Stimulated activated CD8-positive, alpha-beta memory T cell treated with anti-CD3 and anti-CD28 coated beads, Interleukin-12 subunit alpha, Interleukin-12 subunit beta, amount 100 ng/mL, for 1 hour (primary cell): ENCODE data around the gene TRHDE.

Source experiments
- DNase-seq: peaks from one replicate; pipeline ENCODE4 v3.0.0-alpha.2; 2020; ENCODE audit warnings: low read depth

TRHDE gene

GRCh38 chr12:72273851-72274351, 1.7 kb downstream of the TRHDE start:
- no peak for DNase-seq

- no peak for DNase-seq
Observed at GRCh38 chr12:72274931-72275330, 2.8 kb downstream of the TRHDE start.

GRCh38 chr12:72275526-72275925, 3.4 kb downstream of the TRHDE start:
- no peak for DNase-seq

- DNase-seq, result no peak
Observed at GRCh38 chr12:72276181-72276805, 4.1 kb downstream of the TRHDE start.

GRCh38 chr12:72277415-72277814, 5.2 kb downstream of the TRHDE start:
- no peak for DNase-seq

GRCh38 chr12:72278894-72279293, 6.7 kb downstream of the TRHDE start:
- DNase-seq, result no peak

- DNase-seq, result no peak
Observed at GRCh38 chr12:72281126-72281525, 9.0 kb downstream of the TRHDE start.

- no peak for DNase-seq
Observed at GRCh38 chr12:72282721-72283120, 10.6 kb downstream of the TRHDE start.

- DNase-seq, result no peak
Observed at GRCh38 chr12:72285861-72286260, 13.7 kb downstream of the TRHDE start.

GRCh38 chr12:72286526-72286925, 14.4 kb downstream of the TRHDE start:
- no peak for DNase-seq

- no peak for DNase-seq
Observed at GRCh38 chr12:72288436-72288835, 16.3 kb downstream of the TRHDE start.

- DNase-seq, result no peak
Observed at GRCh38 chr12:72288911-72289310, 16.7 kb downstream of the TRHDE start.

GRCh38 chr12:72289633-72290032, 17.5 kb downstream of the TRHDE start:
- no peak for DNase-seq

- no peak for DNase-seq
Observed at GRCh38 chr12:72291175-72291574, 19.0 kb downstream of the TRHDE start.

- no peak for DNase-seq
Observed at GRCh38 chr12:72293701-72294100, 21.5 kb downstream of the TRHDE start.

- no peak for DNase-seq
Observed at GRCh38 chr12:72295101-72295500, 22.9 kb downstream of the TRHDE start.

GRCh38 chr12:72295744-72296143, 23.6 kb downstream of the TRHDE start:
- no peak for DNase-seq

GRCh38 chr12:72296389-72296788, 24.2 kb downstream of the TRHDE start:
- no peak for DNase-seq

- no peak for DNase-seq
Observed at GRCh38 chr12:72297666-72298065, 25.5 kb downstream of the TRHDE start.

GRCh38 chr12:72300728-72301127, 28.6 kb downstream of the TRHDE start:
- DNase-seq, result no peak

- DNase-seq, result no peak
Observed at GRCh38 chr12:72304751-72305150, 32.6 kb downstream of the TRHDE start.

GRCh38 chr12:72307229-72307628, 35.1 kb downstream of the TRHDE start:
- no peak for DNase-seq

GRCh38 chr12:72311946-72312345, 39.8 kb downstream of the TRHDE start:
- no peak for DNase-seq

- no peak for DNase-seq
Observed at GRCh38 chr12:72313806-72314205, 41.6 kb downstream of the TRHDE start.
